Transverse colon (tissue), 4 donors: Measurements from ENCODE around the gene ARL6IP4. TPM values are rescaled to one million over a fixed set of nuclear protein-coding genes. Genes with fewer than 3 reads are reported as not detected.

Experiments
- DNase-seq: peaks from one replicate; pipeline ENCODE4 v3.0.0-alpha.2; 2019
- H3K27ac ChIP-seq, 4 donors: fragments of 200-600 bp; sonication (generic); 2 replicates each; pipeline ENCODE4 v1.5.1; 2016 to 2018; ENCODE audit warnings: inconsistent platforms in 4 of 4
- H3K27me3 ChIP-seq: fragments of 200-600 bp; sonication (generic); 2 replicates; pipeline ENCODE4 v1.5.1; 2017; ENCODE audit warnings: inconsistent platforms
- H3K36me3 ChIP-seq, 4 donors: fragments of 200-600 bp; sonication (generic); 2 replicates each; pipeline ENCODE4 v1.5.1; 2017 to 2019; ENCODE audit warnings: inconsistent platforms in 4 of 4
- H3K4me1 ChIP-seq, 4 donors: fragments of 200-600 bp; sonication (generic); 2 replicates each; pipeline ENCODE4 v1.5.1; 2017 to 2020; ENCODE audit warnings: inconsistent platforms in 4 of 4
- H3K4me3 ChIP-seq, 4 donors: fragments of 200-600 bp; sonication (generic); 1 replicate in 1 of 4; 2 replicates in 3 of 4; pipeline versions ENCODE4 v1.5.1 to v1.6.1; 2017 to 2019; ENCODE audit warnings: inconsistent platforms in 4 of 4
- H3K9me3 ChIP-seq, 2 donors: fragments of 200-600 bp; sonication (generic); 2 replicates each; pipeline ENCODE4 v1.5.1; 2017 to 2019; ENCODE audit warnings: inconsistent platforms in 2 of 2
- CTCF ChIP-seq, 5 experiments: fragments of 200-600 bp in 3 of 5; fragments of 450-650 bp in 2 of 5; sonication (generic) in 3 of 5; IDR thresholded peaks; 1 replicate in 2 of 5; 2 replicates in 3 of 5; pipeline ENCODE4 v1.5.1; 2016 to 2017; ENCODE audit warnings: antibody characterized with exemption in 5 of 5, inconsistent platforms in 3 of 5, mild to moderate bottlenecking in 2 of 5, moderate library complexity in 1 of 5
- EP300 ChIP-seq: sonication (generic); formaldehyde crosslinking; IDR thresholded peaks from one replicate; pipeline ENCODE4 v1.6.1; 2017; ENCODE audit warnings: antibody characterized with exemption, low read depth
- POLR2A ChIP-seq: fragments of 450-650 bp; IDR thresholded peaks from one replicate; pipeline ENCODE4 v1.6.1; 2016; ENCODE audit warnings: antibody characterized with exemption, mild to moderate bottlenecking, moderate library complexity
- POLR2AphosphoS5 ChIP-seq, 3 donors: sonication (generic); formaldehyde crosslinking; IDR thresholded peaks; one replicate each; pipeline ENCODE4 v1.6.1; 2016; ENCODE audit warnings: antibody characterized with exemption in 3 of 3
- WGBS, 2 donors: methylation state at CpG; one replicate each; pipeline ENCODE4 v1.1.5; 2018; ENCODE audit warnings: low coverage in 1 of 2; 5-methylcytosine and 5-hydroxymethylcytosine counted together
- in situ Hi-C, 4 donors: fragments of 200-750 bp; cut with MboI; loops; one replicate each; pipeline versions ENCODE4 v1.15.0 to v1.15.1; 2017; ENCODE audit warnings: low sequenced_read_pairs in 3 of 4, low pct_ligation_motif_present in 1 of 4, low pct_unique_long_range_greater_than_20kb in 1 of 4
- intact Hi-C: fragments of 100-400 bp; cut with DNase I; formaldehyde crosslinking; loops from one replicate; pipeline ENCODE4 v1.15.1; 2023; ENCODE audit warnings: low total_unique reads
- total RNA-seq, 4 donors: library from RNA; depleted of rRNA; stranded (reverse); fragments of >200 nt; gene quantifications; one replicate each; pipeline ENCODE4 v1.1.0, GENCODE V29; 2016

Gene ARL6IP4
- total RNA-seq, 4 donors from 2014 or later, result 77.4 to 225 (median 184) TPM

GRCh38 chr12:122979001-122979907, 1.2 kb upstream of the ARL6IP4 start:
- Histone ChIP-seq H3K27me3 (no peaks in the 10 kb centered on the region), H3K27ac (peak overlapping the region; percentile 89 to 93 (median 92)), H3K4me3 (peak overlapping the region in 3 of 4 donors; percentile 69 to 98 (median 91)), H3K36me3 (no peaks in the 10 kb centered on the region), H3K4me1 (peaks cover 41 to 63% (median 53%) of the 10 kb centered on the region in 4 donors), H3K9me3 (no peaks in the 10 kb centered on the region)
- WGBS, 2 donors, result 58% methylated on average over 12 of the region's 28 CpGs; no CpG with 5 or more reads in 1 of the 2 donors
- TF ChIP-seq EP300 (no peak), CTCF (IDR thresholded peaks at IDR 0.05) (no peak), POLR2AphosphoS5 (IDR thresholded peaks at IDR 0.05) (no peak), POLR2A (no peak)
- intact Hi-C loops, result loop anchor here (10.0 kb wide), 1 partner anchor 256 kb away; the partner anchor contains the start of genes MPHOSPH9 and MTRFR
- in situ Hi-C loops, result loop anchor here in 2 of 4 donors (10.0 kb wide), 1 partner anchor 256 kb away; the partner anchor contains the start of genes MPHOSPH9 (in 2 of the 2) and MTRFR (in 2 of the 2)
- DNase-seq, result no peak

GRCh38 chr12:122979908-122980182, 636 bp upstream of the ARL6IP4 start:
- DNase-seq, result no peak
- H3K27me3 ChIP-seq, result no peaks in the 10 kb centered on the region
- WGBS, 2 donors, result 1% methylated on average over 7 of the region's 7 CpGs; no CpG with 5 or more reads in 1 of the 2 donors
- no peak for TF ChIP-seq EP300
- no peak for TF ChIP-seq POLR2AphosphoS5 (IDR thresholded peaks at IDR 0.05)
- TF ChIP-seq CTCF (IDR thresholded peaks at IDR 0.05), result no peak
- TF ChIP-seq POLR2A, result no peak
- no peaks in the 10 kb centered on the region for H3K36me3 ChIP-seq
- peaks cover 41 to 69% (median 57%) of the 10 kb centered on the region in 4 donors for H3K4me1 ChIP-seq
- peak overlapping the region; percentile 69 to 98 (median 92) for H3K4me3 ChIP-seq
- intact Hi-C loops (loop anchor here (10.0 kb wide), 1 partner anchor 255 kb away; the partner anchor contains the start of genes MPHOSPH9 and MTRFR), in situ Hi-C loops (loop anchor here in 2 of 4 donors (10.0 kb wide), 1 partner anchor 255 kb away; the partner anchor contains the start of genes MPHOSPH9 (in 2 of the 2) and MTRFR (in 2 of the 2))
- H3K9me3 ChIP-seq, result no peaks in the 10 kb centered on the region
- H3K27ac ChIP-seq, result peak overlapping the region; percentile 89 to 93 (median 92)

GRCh38 chr12:122981036-122981471, 573 bp downstream of the ARL6IP4 start:
- no peak for TF ChIP-seq POLR2AphosphoS5 (IDR thresholded peaks at IDR 0.05)
- TF ChIP-seq POLR2A, result no peak
- no peak for TF ChIP-seq CTCF (IDR thresholded peaks at IDR 0.05)
- no peak for TF ChIP-seq EP300
- peak overlapping the region; percentile 89 to 93 (median 92) for H3K27ac ChIP-seq
- 0% methylated on average over 39 of the region's 40 CpGs; no CpG with 5 or more reads in 1 of the 2 donors for WGBS, 2 donors
- in situ Hi-C loops (no loop called here), intact Hi-C loops (no loop called here)
- H3K9me3 ChIP-seq, result no peaks in the 10 kb centered on the region
- no peaks in the 10 kb centered on the region for H3K27me3 ChIP-seq
- H3K4me1 ChIP-seq, result peaks cover 36 to 67% (median 54%) of the 10 kb centered on the region in 4 donors
- H3K36me3 ChIP-seq, result no peaks in the 10 kb centered on the region
- peak overlapping the region; percentile 69 to 98 (median 92) for H3K4me3 ChIP-seq
- no peak for DNase-seq
